LoVo (cell line): ENCODE results near the gene BGN.

ENCODE experiments used
- DNase-seq: peaks from one replicate; pipeline ENCODE4 v3.0.0-alpha.2; 2016; ENCODE audit warnings: low spot score

Gene BGN

DNA sequence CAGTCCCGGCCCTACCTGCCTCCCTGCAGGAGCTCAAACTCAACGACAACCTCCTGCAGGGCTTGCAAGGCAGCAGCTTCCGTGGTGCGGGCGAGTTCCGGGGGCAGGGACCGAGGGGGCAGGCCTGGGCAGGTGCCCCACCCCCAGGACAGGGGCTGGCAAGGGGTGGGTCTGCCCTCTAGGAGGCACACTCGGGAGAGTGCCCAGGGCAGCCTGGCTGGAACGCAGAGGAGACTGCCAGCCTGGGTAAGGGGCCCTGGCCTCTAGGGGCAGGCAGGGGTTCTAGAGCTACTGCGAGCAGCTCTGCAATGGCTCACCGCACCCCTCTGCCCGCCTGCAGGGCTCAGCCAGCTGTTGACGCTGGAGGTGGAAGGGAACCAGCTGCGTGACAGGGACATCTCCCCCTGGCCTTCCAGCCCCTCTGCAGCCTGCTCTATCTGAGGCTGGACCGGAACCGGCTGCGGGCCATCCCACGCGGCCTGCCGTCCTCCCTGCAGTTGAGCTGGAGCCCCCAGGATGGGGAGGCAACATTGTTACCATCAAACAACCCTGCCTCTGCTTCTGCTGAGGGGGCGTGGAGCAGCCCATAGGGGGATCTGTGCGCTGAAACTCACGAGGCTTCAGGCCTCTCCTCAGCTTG lies 12.3 kb upstream of the BGN start:
- no peak for DNase-seq

- no peak for DNase-seq
These were observed 9.2 kb upstream of the BGN start for GRCh38 chrX:153485396-153486080.

DNA sequence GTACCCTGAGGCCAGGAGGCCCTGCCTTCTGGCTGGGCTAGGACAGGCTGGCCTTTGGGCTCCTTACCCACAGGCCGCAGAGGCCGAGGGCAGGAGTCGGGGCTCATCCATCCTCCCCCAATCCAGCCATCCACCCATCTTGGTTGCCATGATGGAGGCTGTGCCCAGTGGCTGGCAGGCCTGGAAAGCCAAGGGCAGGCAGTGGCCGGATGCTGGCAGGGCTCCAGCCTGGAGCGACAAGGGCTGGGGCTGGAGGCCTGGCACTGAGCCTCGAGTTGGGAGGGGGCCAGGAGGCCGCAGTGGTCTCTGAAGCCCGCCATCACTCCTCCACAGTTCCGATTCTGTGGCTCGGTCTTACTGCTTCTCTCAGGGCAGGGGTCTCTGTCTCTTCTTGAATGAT lies 8.6 kb upstream of the BGN start:
- DNase-seq, result no peak

DNA sequence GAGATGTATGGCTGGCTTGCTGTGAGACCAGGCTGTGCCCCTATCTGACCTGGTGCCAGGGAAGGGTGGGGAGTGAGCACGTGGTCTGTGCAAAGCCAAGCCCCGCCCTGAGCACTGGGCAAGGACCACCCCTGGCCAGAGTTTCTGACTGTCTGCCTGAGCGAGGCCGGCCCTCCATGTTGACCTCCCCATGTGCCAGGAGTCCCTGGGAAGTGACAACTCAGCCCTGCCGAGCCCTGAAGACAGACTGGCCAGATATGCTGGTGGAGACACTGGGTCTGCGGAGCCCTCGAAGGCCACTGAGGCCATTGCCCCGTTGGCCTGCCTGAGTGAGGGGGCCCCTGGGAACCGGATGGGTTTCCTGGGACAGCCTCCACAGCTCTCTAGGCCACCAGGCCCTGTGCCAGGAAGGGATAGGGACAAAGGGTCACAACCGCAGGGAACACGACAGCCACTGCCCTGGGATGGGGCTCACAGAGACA lies 7.1 kb upstream of the BGN start:
- DNase-seq, result no peak

- DNase-seq, result no peak
These were observed 6.4 kb upstream of the BGN start for GRCh38 chrX:153488231-153488914.

GRCh38 chrX:153490217-153490930 lies 4.4 kb upstream of the BGN start:
- no peak for DNase-seq

DNA sequence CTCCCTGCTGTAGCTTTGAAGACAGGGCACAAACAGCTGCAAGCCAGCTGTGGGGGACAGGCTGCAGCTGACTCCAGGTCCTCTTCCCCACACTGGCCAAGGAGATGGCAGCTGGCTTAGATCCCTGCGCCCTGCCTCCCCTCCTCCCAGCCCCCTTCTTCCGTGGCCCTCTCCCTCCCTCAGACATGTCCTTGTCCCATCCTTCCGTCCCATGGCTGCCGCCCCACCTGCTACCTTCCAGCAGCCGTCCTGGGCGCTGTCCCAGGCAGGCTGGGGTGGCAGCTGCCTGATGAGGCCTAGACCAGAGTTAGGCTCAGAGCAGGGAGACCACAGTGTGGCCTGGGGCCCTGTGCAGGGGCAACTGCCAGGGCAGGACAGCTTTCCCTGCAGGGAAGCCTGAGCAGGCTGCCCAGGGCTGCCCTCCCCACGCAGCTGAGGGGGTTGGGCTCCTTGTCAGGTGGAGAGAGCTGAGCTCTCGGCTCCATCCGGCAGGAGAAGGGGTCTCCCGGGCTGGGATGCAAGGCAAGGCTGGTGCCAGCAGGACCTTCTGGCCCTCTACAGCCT lies 3.3 kb upstream of the BGN start:
- DNase-seq, result no peak

- DNase-seq, result no peak
These were observed 2.9 kb upstream of the BGN start for GRCh38 chrX:153491918-153492317.

GRCh38 chrX:153492543-153492942 lies 2.2 kb upstream of the BGN start:
- no peak for DNase-seq

- DNase-seq, result no peak
These were observed 1.7 kb upstream of the BGN start for GRCh38 chrX:153493085-153493484.

GRCh38 chrX:153494061-153494460 lies 719 bp upstream of the BGN start:
- no peak for DNase-seq

- no peak for DNase-seq
These were observed 577 bp downstream of the BGN start for GRCh38 chrX:153495362-153495751.

- no peak for DNase-seq
These were observed 1.3 kb downstream of the BGN start for GRCh38 chrX:153495903-153496589.

DNA sequence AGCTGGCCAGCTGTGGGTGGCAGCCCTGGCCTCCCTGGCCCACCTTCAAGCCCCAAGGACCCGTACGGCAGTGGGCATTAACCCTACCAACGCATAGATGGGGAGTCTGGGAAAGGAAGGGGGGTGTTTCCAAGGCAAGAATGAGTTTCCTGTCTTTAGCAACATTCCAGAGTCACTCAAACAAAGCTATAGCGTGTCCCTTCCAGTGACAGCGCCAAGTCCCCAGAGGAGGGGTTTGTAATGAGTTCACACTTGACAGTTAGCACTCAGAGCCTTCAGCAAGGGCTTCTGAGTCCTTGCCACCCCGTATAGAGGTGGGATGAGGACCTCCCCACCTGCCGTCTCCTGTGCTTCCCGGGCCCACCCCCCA lies 1.8 kb downstream of the BGN start:
- DNase-seq, result no peak

- no peak for DNase-seq
These were observed 3.7 kb downstream of the BGN start for GRCh38 chrX:153498453-153498852.

GRCh38 chrX:153499341-153499740 lies 4.6 kb downstream of the BGN start:
- no peak for DNase-seq

GRCh38 chrX:153499876-153500275 lies 5.1 kb downstream of the BGN start:
- no peak for DNase-seq

GRCh38 chrX:153500676-153501280 lies 6.0 kb downstream of the BGN start:
- no peak for DNase-seq

GRCh38 chrX:153501530-153501929 lies 6.8 kb downstream of the BGN start:
- no peak for DNase-seq

DNA sequence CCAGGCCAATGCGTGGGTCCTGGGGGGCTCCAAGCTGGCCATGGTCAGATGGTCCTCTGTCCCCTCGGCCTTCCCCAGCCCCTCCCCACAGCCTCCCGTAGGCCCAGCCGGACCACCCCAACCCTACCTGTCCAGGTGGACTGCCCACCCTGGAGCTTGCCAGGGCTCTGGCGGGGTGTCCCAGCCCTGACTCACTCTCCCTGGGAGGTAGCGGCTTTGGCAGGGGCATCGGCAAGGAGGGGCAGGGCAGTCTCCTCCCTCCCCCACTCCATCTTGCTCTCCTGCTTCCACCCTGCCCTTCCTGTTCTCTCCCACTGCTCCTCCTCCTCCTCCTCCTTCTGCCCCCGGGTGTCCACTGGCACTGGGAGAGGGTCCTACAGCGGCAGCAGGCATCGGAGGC lies 7.4 kb downstream of the BGN start:
- DNase-seq, result no peak

DNA sequence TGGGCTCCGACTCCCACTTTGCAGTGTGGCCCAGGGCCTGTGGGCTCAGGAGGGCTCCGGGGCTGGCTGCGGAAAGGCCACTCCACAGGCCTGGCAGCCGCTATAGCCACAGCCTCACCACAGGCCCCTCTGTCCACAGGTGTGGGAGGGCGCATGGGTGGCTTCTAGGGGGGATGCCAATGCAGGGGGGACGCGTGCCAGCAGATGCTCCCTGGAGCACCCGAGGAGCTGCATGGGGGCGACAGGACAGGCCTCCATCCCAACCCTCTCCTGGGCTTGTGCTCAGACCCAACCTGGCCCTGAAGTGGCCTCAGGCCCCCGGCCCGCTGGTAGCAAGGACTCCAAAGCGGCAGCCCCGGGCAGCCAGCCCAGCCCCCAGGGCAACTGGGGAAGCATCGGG lies 8.0 kb downstream of the BGN start:
- no peak for DNase-seq
